NCI-H146 (cell line): ENCODE data around the gene FBXW2.

Experiments
- DNase-seq: peaks from one replicate; lab custom pipeline; 2025; lab: John Stamatoyannopoulos, UW

The FBXW2 gene

GRCh38 chr9:120714088-120714845 lies 78.9 kb downstream of the FBXW2 start, which contains the start of gene MEGF9:
Gene MEGF9 (minus strand): TSS chr9:120714470. CDS start chr9:120714358, 112 bp downstream.
- DNase-seq, result peak; percentile 96

DNA sequence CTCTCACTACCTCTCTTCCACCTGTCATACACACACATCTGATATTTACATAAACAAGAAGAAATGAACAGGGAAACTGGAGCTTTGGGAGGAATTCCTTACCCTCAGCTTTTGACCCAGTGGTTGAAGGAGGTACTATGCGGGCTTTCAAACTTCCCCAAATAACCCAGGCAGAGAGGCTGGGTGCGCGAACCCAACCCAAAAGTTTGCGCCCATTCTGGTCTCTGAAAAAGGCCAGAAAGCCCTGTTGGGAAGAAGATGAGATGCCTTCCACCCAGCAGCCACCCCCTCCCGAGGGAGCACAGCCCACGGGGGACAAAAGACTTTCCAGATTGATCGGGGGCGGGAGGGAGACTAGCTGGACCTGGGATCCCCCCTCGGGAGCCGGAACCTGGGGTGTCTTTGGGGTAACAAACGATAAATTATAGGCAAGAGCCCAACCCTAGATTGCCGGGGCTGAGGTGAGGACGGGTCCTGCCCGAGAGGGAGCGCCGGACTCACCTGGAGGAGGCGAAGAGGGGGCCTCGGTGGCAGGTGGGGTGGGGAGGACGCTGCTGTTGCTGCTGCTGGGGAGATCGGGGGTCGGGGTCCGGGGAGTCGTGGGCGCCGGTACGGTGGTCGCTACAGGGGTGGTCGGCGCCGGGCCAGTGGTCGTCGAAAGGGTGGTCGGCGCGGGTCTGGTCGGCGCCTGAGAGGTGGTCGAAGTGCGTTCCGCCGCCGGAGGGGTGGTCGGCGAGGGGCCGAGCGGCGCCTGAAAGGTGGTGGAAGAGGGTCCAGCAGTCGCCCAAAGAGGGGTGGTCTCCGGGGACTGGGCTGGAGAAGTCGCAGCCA lies 79.7 kb downstream of the FBXW2 start:
- no peak for DNase-seq

DNA sequence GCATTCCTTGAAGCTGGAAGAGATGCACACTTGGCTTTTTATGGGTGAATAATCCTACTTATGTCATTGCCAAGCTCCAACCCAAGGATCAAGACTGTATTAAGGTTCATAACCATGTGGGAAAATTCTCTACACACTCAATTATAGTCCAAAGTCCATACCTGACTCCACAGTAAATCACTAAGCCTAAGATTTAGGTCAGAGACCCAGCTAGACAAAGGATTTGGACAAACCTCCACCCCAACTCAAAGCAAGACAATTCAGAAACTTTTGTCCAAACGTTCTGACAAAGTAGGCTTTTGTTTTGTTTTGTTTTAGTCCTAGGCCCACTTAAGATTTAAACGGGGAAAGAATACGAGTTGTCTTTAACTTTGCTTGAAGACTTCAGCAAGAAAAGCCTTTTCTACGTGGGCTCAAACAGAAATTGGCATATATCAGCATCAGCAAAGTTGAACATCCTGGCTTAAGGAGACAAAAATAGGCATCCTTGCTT lies 80.6 kb downstream of the FBXW2 start:
- no peak for DNase-seq

DNA sequence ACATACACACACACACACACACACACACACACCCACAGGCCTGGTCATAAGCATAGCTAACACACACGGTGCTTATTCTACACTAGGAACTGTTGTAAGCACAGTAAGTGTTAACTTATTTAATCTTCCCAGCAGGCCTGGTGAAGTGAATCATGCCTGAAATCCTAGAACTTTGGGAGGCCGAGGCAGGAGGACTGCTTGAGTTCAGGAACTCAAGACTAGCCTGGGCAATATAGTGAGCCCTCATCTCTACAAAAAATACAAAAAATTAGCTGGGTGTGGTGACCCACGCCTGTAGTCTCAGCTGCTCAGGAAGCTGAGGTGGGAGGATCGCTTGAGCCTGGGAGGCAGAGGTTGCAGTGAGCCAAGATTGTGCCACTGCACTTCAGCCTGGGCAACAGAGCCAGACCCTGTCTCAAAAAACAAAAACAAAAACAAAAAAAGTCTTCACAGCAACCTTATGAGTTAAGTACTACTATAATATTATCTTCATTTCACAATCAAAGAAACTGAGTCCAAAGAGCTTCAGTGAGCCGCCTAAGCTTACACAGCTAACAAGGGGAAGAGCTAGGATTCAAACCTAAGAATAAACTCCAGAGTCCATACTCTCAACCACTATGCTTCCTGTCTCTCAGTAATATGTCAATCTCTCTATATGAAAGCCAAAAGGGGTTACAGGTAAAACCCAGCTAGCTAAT lies 81.2 kb downstream of the FBXW2 start:
- DNase-seq, result no peak

DNA sequence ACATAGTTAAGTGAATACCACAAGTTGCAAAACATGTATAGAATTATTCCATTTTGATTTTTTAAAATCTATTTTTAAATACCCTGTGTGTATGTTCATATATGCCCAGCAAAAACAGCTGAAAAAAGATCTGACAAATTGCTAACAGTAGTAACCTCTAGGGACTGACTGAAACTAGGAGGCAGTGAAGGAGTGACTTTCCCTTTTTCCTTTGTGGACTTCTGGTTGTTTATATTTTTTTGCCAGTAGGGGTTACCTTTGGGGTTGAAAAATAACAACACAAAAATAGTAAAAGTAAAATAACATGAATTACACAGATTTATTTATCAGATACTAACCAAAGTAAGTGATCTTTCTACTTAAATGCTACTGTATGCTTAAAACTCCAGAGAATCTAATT lies 81.9 kb downstream of the FBXW2 start:
- DNase-seq, result no peak

- DNase-seq, result no peak
Observed at GRCh38 chr9:120710110-120710981, 82.9 kb downstream of the FBXW2 start.

DNA sequence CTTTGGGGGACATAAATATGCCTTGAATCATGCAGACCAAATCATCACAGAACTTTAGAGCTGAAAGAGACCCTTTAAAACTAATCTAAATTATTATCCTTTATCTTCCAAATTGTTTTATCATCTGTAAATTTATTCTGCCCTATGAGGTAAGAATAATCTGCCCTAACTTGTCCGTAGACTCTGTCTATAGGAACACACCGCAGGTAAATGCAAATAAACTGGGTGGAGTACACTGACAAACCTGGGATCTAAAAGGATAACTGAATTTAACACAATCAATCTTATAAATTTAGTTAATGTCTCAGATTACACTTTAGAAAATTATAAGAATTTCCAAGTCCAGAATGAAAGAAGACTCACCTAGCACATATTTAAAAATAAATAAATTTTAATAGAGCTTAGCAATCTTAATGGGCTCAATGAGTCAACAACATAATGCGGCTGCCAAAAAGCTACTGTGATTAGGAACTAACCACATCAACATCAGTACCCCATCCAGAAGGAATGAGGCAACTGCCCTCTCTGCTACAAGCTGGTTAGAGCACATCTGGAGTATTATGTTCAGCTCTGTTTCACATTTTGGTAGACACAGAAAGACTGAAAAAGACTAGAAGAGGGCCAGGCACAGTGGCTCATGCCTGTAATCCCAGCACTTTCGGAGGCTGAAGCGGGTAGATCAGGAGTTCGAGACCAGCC lies 84.5 kb downstream of the FBXW2 start:
- no peak for DNase-seq

- DNase-seq, result no peak
Observed at GRCh38 chr9:120707170-120707569, 86.0 kb downstream of the FBXW2 start.
